ENCODE data around the gene HDAC9. TPM values are rescaled to one million over a fixed set of nuclear protein-coding genes. Genes with fewer than 3 reads are reported as not detected.

HDAC9 gene
- total and polyA plus RNA-seq, 12 donors: 2.6 to 23.1 (median 7.5) TPM

DNA sequence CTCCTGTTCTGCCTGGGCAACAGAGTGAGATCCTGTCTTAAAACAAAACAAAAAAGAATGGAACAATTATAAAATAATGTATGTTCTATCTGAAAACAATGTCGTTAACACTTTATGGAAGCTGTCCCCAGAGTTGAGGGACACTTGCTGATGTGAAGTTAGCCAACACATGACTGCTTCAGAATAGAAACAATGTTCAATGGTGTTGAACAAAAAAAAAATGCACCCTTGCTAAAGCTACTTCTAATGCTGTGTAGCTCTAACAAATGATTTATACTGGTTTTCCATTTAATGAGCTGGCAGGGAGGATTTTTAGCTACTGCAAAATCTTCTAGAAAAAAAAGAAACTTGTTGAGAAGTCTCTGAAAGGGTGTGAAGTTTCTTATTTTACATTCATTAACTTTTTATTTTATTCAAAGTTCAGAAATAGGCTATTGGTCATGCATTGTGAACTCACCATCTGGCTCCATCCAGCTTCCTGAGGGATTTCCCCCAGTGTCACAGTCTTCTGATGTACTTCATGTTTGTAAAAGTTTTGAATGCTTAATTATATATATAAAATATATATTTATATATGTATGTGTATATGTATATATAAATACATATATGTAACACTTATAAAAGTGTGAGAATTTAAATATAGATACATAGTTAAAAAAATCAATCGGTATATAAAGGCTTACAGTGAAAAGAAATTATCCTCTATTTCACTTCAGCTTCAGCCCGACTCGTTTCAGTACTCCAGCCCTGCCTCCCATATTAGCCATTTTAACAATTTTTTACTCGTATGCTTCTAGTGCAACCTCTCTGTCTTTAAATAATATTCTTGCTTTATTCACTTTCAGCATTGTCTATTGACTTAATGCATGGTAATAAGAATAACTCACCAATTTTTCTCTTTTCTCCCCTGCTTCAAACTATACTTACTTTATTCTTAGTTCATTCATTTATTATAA, 35.0 kb downstream of the HDAC9 start:
- intact Hi-C loops (cut with DNase I): no loop called here
- Histone ChIP-seq H3K27ac (no peak overlapping the region), H3K4me1 (replicated peaks in 1 of 2) (no peaks in the 10 kb centered on the region), H3K9me3 (replicated peaks in 1 of 3) (peaks cover 0 to 4% (median 0%) of the 10 kb centered on the region in 3 donors), H3K4me3 (no peak overlapping the region), H3K36me3 (replicated peaks in 1 of 2) (no peaks in the 10 kb centered on the region), H3K27me3 (no peaks in the 10 kb centered on the region)
- DNase-seq: no peak
- TF ChIP-seq CTCF (IDR thresholded peaks at IDR 0.05) (no peak), POLR2A (IDR thresholded peaks at IDR 0.05) (no peak)
- 80 to 90% (median 89%) methylated on average over 5 of the region's 5 CpGs for WGBS, 4 donors

DNA sequence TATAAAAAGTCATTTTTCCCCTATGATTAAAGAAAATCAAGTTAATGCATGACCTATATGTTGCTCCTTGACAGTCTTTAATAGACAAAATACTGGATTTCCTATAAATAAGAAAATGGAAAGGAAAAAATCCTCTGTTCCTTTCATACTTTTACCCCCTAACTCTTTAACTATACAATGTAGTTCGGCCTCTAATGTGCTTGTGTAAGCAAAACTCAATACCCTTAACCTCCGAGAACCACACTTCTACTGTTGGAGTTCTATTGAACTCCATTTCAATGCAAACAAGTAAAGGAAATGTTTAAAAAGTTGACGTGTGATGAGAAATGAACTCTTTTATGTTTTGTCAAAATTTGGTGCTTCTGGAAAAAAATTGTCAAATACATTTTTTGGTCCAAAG, 36.0 kb downstream of the HDAC9 start:
- 79 to 87% (median 86%) methylated on average over 3 of the region's 3 CpGs for WGBS, 4 donors
- Histone ChIP-seq H3K27ac (no peak overlapping the region), H3K9me3 (replicated peaks in 1 of 3) (peaks cover 0 to 4% (median 0%) of the 10 kb centered on the region in 3 donors), H3K4me1 (replicated peaks in 1 of 2) (no peaks in the 10 kb centered on the region), H3K27me3 (no peaks in the 10 kb centered on the region), H3K4me3 (no peak overlapping the region), H3K36me3 (replicated peaks in 1 of 2) (no peaks in the 10 kb centered on the region)
- intact Hi-C loops (cut with DNase I): no loop called here
- no peak for DNase-seq
- TF ChIP-seq POLR2A (IDR thresholded peaks at IDR 0.05) (no peak), CTCF (IDR thresholded peaks at IDR 0.05) (no peak)

GRCh38 chr7:18532813-18533212, 37.3 kb downstream of the HDAC9 start:
- intact Hi-C loops (cut with DNase I): no loop called here
- DNase-seq: no peak
- WGBS, 4 donors: 67 to 74% (median 70%) methylated on average over 2 of the region's 2 CpGs

GRCh38 chr7:18534481-18534880, 38.9 kb downstream of the HDAC9 start:
- H3K27ac ChIP-seq: no peak overlapping the region
- H3K9me3 ChIP-seq (replicated peaks in 1 of 3): no peaks in the 10 kb centered on the region
- intact Hi-C loops (cut with DNase I): no loop called here
- no peaks in the 10 kb centered on the region for H3K4me1 ChIP-seq (replicated peaks in 1 of 2)
- 85 to 87% (median 86%) methylated on average over 5 of the region's 5 CpGs for WGBS, 4 donors
- no peak for TF ChIP-seq POLR2A (IDR thresholded peaks at IDR 0.05)
- no peak for TF ChIP-seq CTCF (IDR thresholded peaks at IDR 0.05)
- no peaks in the 10 kb centered on the region for H3K36me3 ChIP-seq (replicated peaks in 1 of 2)
- no peaks in the 10 kb centered on the region for H3K27me3 ChIP-seq
- no peak overlapping the region for H3K4me3 ChIP-seq
- no peak for DNase-seq

More at GRCh38 chr7:18532813-18533212, 37.3 kb downstream of the HDAC9 start:
- H3K27ac ChIP-seq: no peak overlapping the region
- no peaks in the 10 kb centered on the region for H3K27me3 ChIP-seq
- H3K4me1 ChIP-seq (replicated peaks in 1 of 2): no peaks in the 10 kb centered on the region
- H3K9me3 ChIP-seq (replicated peaks in 1 of 3): no peaks in the 10 kb centered on the region
- TF ChIP-seq POLR2A (IDR thresholded peaks at IDR 0.05) (no peak), CTCF (IDR thresholded peaks at IDR 0.05) (no peak)
- no peaks in the 10 kb centered on the region for H3K36me3 ChIP-seq (replicated peaks in 1 of 2)
- H3K4me3 ChIP-seq: no peak overlapping the region

Measured in adrenal gland (tissue), 12 donors.